Stimulated activated naive B cell treated with anti-CD40 and anti-IgM and Interleukin-4, amounts not matched to agents 10 μg/mL and 1 μg/mL and 100 μg/mL, for 72 hours (primary cell): ENCODE results near the gene ZNF32.

Source experiments
- ATAC-seq, 2 donors: fragments of 150-1000 bp; cut with Tn5 transposase; replicated peaks; 2 replicates each; pipeline ENCODE4 v1.10.0; 2021; ENCODE audit warnings: moderate library complexity in 1 of 2
- DNase-seq: peaks from one replicate; pipeline ENCODE4 v3.0.0; 2021
- H3K27ac Mint-ChIP-seq: one replicate; pipeline ENCODE4 v1.8.0; 2022; ENCODE audit warnings: mild to moderate bottlenecking, mixed read lengths
- H3K27me3 Mint-ChIP-seq, 2 donors: one replicate each; pipeline ENCODE4 v1.8.0; 2022; ENCODE audit warnings: mixed read lengths in 2 of 2
- H3K36me3 Mint-ChIP-seq, 2 donors: one replicate each; pipeline ENCODE4 v1.8.0; 2022; ENCODE audit warnings: mixed read lengths in 2 of 2, mild to moderate bottlenecking in 1 of 2
- H3K4me1 Mint-ChIP-seq, 2 donors: one replicate each; pipeline ENCODE4 v1.8.0; 2022; ENCODE audit warnings: mixed read lengths in 2 of 2, mild to moderate bottlenecking in 1 of 2
- H3K4me3 Mint-ChIP-seq, 2 donors: one replicate each; pipeline ENCODE4 v1.8.0; 2022; ENCODE audit warnings: mild to moderate bottlenecking in 2 of 2, mixed read lengths in 2 of 2, moderate library complexity in 1 of 2
- H3K9me3 Mint-ChIP-seq, 2 donors: one replicate each; pipeline ENCODE4 v1.8.0; 2022; ENCODE audit warnings: mixed read lengths in 2 of 2, mild to moderate bottlenecking in 1 of 2

The ZNF32 gene, protein sequence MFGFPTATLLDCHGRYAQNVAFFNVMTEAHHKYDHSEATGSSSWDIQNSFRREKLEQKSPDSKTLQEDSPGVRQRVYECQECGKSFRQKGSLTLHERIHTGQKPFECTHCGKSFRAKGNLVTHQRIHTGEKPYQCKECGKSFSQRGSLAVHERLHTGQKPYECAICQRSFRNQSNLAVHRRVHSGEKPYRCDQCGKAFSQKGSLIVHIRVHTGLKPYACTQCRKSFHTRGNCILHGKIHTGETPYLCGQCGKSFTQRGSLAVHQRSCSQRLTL

DNA sequence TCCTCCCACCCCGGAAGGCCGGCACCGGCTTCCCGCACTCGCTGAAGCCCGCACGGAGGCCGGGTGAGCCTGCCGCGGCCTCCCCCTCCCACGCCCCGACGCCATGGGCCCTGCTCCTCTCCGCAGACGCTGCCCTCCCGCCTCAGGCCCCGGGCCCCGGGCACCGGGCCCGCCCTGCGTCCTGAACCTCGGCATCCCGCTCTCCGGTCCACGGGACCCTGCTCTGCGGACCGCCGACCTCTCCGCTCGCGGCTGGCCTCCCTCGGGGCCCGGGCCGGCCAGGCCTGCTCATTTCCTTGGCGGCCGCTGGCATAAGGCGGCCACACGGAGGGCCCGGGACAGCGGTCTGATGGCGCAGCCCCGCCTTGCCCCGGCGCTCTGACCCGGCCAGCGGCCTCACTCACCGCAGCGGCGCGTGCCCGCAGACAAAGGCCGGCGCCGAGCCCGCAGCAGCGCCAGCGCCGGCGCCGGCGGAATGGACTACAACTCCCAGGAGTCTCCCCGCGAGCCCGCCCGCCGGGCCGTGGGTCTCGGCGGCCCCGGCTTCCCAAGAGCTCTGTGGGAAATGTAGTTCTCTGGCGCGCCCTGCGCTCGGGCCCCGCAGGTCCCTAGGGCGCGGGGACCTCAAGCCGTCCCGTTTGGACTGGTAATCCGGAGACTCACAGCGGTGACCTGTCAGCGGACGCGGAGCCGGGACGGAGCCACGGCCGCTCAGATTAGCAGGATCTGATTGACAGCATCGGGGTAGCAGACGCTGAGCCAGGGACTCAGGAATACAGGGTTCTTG is at the start of gene ZNF32:
Gene ZNF32, minus strand, starts transcription at position 484 of the 787 bp plus-strand sequence. CDS start 2,748 bp downstream, outside the sequence.
- H3K36me3 Mint-ChIP-seq = peaks cover 30 to 33% of the 10 kb centered on the region in 2 donors
- H3K4me3 Mint-ChIP-seq = peak within 1 kb of the TSS; percentile 95 to 97
- ATAC-seq = peak; percentile 97 to 98
- peak; percentile 79 for DNase-seq
- H3K27me3 Mint-ChIP-seq = peaks cover 7 to 10% of the 10 kb centered on the region in 2 donors
- peaks cover 17 to 20% of the 10 kb centered on the region in 2 donors for H3K9me3 Mint-ChIP-seq
- peaks cover 6 to 12% of the 10 kb centered on the region in 2 donors for H3K4me1 Mint-ChIP-seq
- peak within 1 kb of the TSS; percentile 94 for H3K27ac Mint-ChIP-seq

- no peak overlapping the region for H3K4me3 Mint-ChIP-seq
- H3K27me3 Mint-ChIP-seq = peaks cover 9 to 21% of the 10 kb centered on the region in 2 donors
- no peaks in the 10 kb centered on the region for H3K9me3 Mint-ChIP-seq
- no peaks in the 10 kb centered on the region for H3K4me1 Mint-ChIP-seq
- no peak for ATAC-seq
- no peak for DNase-seq
- H3K27ac Mint-ChIP-seq = no peak overlapping the region
- H3K36me3 Mint-ChIP-seq = no peaks in the 10 kb centered on the region
These were observed 49.5 kb upstream of the ZNF32 start for GRCh38 chr10:43698156-43698555.

DNA sequence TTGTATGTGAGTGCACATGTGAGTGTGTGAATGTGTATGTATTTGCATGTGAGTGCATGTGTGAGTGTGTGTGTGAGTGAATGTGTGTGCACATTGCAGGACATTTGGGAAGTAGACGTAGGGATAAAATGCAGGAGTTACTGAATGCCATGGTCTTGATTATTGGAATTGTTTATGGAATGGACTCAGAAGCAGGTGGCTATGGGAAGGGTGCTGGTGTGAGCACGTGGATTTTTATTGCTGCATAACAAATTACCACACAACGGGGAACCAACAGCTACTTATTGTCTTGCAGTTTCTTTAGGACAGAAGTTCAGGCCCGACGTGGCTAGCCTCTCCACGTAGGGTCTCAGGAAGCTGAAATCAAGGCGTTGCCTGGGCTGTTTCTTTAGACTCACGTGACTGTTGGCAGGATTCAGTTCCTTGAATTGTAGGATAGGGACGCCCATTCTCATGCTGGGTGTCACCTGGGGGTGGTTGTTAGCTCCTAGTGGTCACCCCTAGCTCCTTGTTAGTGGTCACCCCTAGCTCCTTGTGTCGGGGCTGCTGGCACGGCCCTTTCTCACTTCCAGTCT is 48.3 kb upstream of the ZNF32 start:
- no peak overlapping the region for H3K4me3 Mint-ChIP-seq
- H3K4me1 Mint-ChIP-seq = no peaks in the 10 kb centered on the region
- H3K36me3 Mint-ChIP-seq = no peaks in the 10 kb centered on the region
- H3K9me3 Mint-ChIP-seq = no peaks in the 10 kb centered on the region
- no peak for ATAC-seq
- no peak for DNase-seq
- peaks cover 20 to 31% of the 10 kb centered on the region in 2 donors for H3K27me3 Mint-ChIP-seq
- no peak overlapping the region for H3K27ac Mint-ChIP-seq

- H3K36me3 Mint-ChIP-seq = no peaks in the 10 kb centered on the region
- H3K27ac Mint-ChIP-seq = no peak overlapping the region
- H3K4me3 Mint-ChIP-seq = no peak overlapping the region
- no peaks in the 10 kb centered on the region for H3K4me1 Mint-ChIP-seq
- ATAC-seq (no peak), DNase-seq (no peak)
- H3K27me3 Mint-ChIP-seq = peaks cover 20 to 28% of the 10 kb centered on the region in 2 donors
- no peaks in the 10 kb centered on the region for H3K9me3 Mint-ChIP-seq
These were observed 47.0 kb upstream of the ZNF32 start for GRCh38 chr10:43695730-43696129.

GRCh38 chr10:43695321-43695720 is 46.6 kb upstream of the ZNF32 start:
- H3K27me3 Mint-ChIP-seq = peaks cover 20 to 26% of the 10 kb centered on the region in 2 donors
- no peaks in the 10 kb centered on the region for H3K9me3 Mint-ChIP-seq
- ATAC-seq (no peak), DNase-seq (no peak)
- H3K36me3 Mint-ChIP-seq = no peaks in the 10 kb centered on the region
- H3K27ac Mint-ChIP-seq = no peak overlapping the region
- no peak overlapping the region for H3K4me3 Mint-ChIP-seq
- H3K4me1 Mint-ChIP-seq = peaks cover 0 to 3% of the 10 kb centered on the region in 2 donors

GRCh38 chr10:43694526-43694925 is 45.8 kb upstream of the ZNF32 start:
- Mint-ChIP-seq H3K27ac (no peak overlapping the region), H3K4me3 (no peak overlapping the region), H3K4me1 (peaks cover 3 to 10% of the 10 kb centered on the region in 2 donors), H3K27me3 (peaks cover 26 to 32% of the 10 kb centered on the region in 2 donors), H3K9me3 (no peaks in the 10 kb centered on the region), H3K36me3 (no peaks in the 10 kb centered on the region)
- DNase-seq (no peak), ATAC-seq (no peak)

DNA sequence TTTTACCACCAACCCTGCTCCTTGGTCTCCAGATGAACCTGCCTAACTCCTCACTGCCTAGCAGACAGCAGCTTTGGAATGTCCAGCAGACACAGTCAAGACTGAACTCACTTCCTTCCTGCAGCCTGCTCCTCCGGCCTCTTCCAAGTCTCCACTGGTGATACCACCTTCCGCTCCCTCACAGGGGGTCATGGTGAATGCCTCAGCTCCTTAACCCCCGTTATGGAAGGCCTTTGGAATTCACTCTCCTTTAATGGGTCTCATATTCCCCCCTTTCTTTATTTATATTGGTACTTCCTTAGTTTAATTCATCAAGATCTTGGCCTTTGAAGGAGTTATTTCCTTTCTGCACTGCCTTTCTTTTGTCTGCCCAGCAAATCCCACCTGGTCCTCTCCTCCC is 44.9 kb upstream of the ZNF32 start:
- Mint-ChIP-seq H3K27ac (no peak overlapping the region), H3K4me1 (peaks cover 3 to 12% of the 10 kb centered on the region in 2 donors), H3K36me3 (no peaks in the 10 kb centered on the region), H3K9me3 (no peaks in the 10 kb centered on the region), H3K27me3 (peaks cover 25 to 36% of the 10 kb centered on the region in 2 donors), H3K4me3 (no peak overlapping the region)
- ATAC-seq (no peak), DNase-seq (no peak)

- no peak for DNase-seq
- no peak for ATAC-seq
These were observed 43.6 kb upstream of the ZNF32 start for GRCh38 chr10:43692051-43692825.

GRCh38 chr10:43691485-43691884 is 42.8 kb upstream of the ZNF32 start:
- no peak overlapping the region for H3K4me3 Mint-ChIP-seq
- H3K4me1 Mint-ChIP-seq = peaks cover 3 to 12% of the 10 kb centered on the region in 2 donors
- ATAC-seq (no peak), DNase-seq (no peak)
- peaks cover 38 to 57% of the 10 kb centered on the region in 2 donors for H3K27me3 Mint-ChIP-seq
- no peak overlapping the region for H3K27ac Mint-ChIP-seq
- no peaks in the 10 kb centered on the region for H3K9me3 Mint-ChIP-seq
- no peaks in the 10 kb centered on the region for H3K36me3 Mint-ChIP-seq

More at GRCh38 chr10:43692051-43692825, 43.6 kb upstream of the ZNF32 start:
- no peaks in the 10 kb centered on the region for H3K36me3 Mint-ChIP-seq
- H3K4me1 Mint-ChIP-seq = peaks cover 3 to 12% of the 10 kb centered on the region in 2 donors
- no peak overlapping the region for H3K27ac Mint-ChIP-seq
- no peak overlapping the region for H3K4me3 Mint-ChIP-seq
- H3K9me3 Mint-ChIP-seq = no peaks in the 10 kb centered on the region
- H3K27me3 Mint-ChIP-seq = peaks cover 37 to 50% of the 10 kb centered on the region in 2 donors

DNA sequence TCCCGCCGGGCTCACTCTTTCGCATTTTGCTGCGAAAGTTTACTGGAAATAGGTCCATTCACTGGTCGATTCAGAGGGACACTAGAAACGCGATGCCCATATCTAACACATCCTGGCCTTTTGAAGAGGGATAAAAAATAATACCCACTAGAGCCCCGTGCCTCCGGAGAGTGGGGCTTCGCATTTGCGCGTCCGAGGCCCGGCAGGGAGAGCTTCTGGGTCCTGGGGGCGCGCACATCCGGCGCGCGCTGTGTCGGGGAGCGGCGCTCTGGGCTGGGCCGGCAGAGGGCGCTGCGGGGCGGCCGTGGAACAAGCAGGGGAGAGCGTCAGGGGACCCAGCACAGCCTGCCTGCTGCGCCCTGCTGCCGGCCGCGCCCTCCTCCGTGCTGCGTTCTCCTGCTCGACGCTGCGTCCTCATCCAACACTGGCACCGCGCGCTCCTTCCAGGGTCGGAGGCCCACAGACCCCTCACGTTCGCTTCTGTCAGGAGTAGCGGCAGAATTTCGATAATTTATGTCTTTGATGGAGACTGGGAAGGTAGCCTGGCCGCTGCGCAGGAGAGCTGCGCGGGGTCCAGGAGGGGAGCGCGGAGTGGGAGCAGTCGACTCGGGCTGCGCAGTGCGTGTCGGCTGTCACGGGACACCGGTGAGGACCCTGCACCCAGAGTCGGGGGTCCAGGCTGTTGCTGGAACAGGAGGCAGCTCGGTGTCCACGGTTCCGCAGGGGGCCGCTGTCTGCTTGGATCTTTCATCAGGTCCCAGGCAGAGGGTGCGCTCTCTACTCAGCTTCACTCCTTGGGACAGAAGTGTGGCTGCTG is 41.5 kb upstream of the ZNF32 start:
- H3K27me3 Mint-ChIP-seq = peaks cover 38 to 60% of the 10 kb centered on the region in 2 donors
- H3K4me1 Mint-ChIP-seq = peaks cover 3 to 12% of the 10 kb centered on the region in 2 donors
- peak overlapping the region; percentile 56 for H3K27ac Mint-ChIP-seq
- peak; percentile 96 to 98 for ATAC-seq
- H3K36me3 Mint-ChIP-seq = no peaks in the 10 kb centered on the region
- peak; percentile 72 for DNase-seq
- no peaks in the 10 kb centered on the region for H3K9me3 Mint-ChIP-seq
- H3K4me3 Mint-ChIP-seq = peak overlapping the region; percentile 81

DNA sequence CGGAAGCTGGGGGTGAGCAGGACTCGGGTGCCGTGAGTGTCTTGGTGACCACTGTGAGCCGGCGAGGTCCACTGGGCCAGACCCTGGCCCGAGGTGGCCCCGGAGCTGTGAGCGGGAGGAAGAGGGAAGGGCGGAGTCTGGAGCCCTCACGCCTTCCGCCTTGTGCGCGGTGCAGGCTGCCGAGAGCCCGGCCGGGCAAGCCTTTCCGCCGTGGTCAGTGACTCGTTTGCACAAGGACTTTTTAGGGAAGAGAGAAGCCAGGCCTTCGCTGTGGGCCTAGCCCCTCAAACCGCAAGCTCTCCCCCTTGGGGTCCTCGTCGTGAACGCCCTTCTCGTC is 40.9 kb upstream of the ZNF32 start:
- Mint-ChIP-seq H3K9me3 (no peaks in the 10 kb centered on the region), H3K27ac (peak overlapping the region; percentile 56), H3K36me3 (no peaks in the 10 kb centered on the region), H3K27me3 (peaks cover 35 to 60% of the 10 kb centered on the region in 2 donors), H3K4me1 (peaks cover 3 to 12% of the 10 kb centered on the region in 2 donors), H3K4me3 (peak overlapping the region; percentile 81)
- peak; percentile 65 to 68 for ATAC-seq
- no peak for DNase-seq

DNA sequence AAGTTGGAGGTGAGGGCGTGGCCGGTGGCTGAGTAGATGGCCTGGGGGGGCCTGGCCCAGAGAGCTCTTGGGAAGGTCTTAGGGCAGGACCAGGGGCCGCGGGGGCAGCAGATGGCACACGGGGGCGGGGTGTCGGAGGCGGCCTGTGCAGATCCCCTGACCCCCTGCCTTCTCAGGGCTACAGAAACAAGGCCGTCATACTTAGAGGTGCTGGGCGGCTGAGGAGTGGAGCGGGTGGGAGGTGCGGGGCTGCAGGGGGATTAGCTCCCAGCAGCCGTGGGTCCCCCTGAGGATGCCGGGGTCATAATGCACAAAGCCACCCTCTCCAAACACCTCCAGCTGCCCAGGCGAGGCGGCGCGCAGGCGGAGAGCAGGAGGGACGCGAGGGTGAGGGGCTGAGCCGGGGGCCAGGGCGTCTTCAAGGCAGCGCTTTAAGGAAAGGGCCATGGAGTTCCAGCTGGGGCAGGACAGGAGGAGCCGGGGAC is 40.4 kb upstream of the ZNF32 start:
- Mint-ChIP-seq H3K4me1 (peaks cover 3 to 12% of the 10 kb centered on the region in 2 donors), H3K4me3 (peak overlapping the region; percentile 81), H3K9me3 (no peaks in the 10 kb centered on the region), H3K36me3 (no peaks in the 10 kb centered on the region), H3K27me3 (peaks cover 33 to 60% of the 10 kb centered on the region in 2 donors), H3K27ac (no peak overlapping the region)
- DNase-seq (no peak), ATAC-seq (no peak)

GRCh38 chr10:43688348-43688892 is 39.7 kb upstream of the ZNF32 start:
- H3K36me3 Mint-ChIP-seq = no peaks in the 10 kb centered on the region
- no peak for DNase-seq
- peak overlapping the region; percentile 0 to 1 for H3K4me3 Mint-ChIP-seq
- no peak for ATAC-seq
- peaks cover 3 to 12% of the 10 kb centered on the region in 2 donors for H3K4me1 Mint-ChIP-seq
- H3K9me3 Mint-ChIP-seq = no peaks in the 10 kb centered on the region
- peaks cover 39 to 60% of the 10 kb centered on the region in 2 donors for H3K27me3 Mint-ChIP-seq
- peak overlapping the region; percentile 14 for H3K27ac Mint-ChIP-seq
